Measurements from ENCODE around the gene LILRA2. TPM values are rescaled to one million over a fixed set of nuclear protein-coding genes. Genes with fewer than 3 reads are reported as not detected.

LILRA2 gene
- total and polyA plus RNA-seq, 2 of the 8 experiments (the other 6 are each of a cell fraction or from before 2014, with no cell fraction given): not detected

GRCh38 chr19:54532528-54532927 is 41.1 kb upstream of the LILRA2 start:
- DNase-seq (ENCODE audit: low read depth in 1 of 2, low spot score in 2 of 2) (no peak), FAIRE-seq (no peak)
- no peak overlapping the region for H2BK120ac ChIP-seq (replicated peaks; ENCODE audit: low read depth, low read length)
- no peaks in the 10 kb centered on the region for H3K36me3 ChIP-seq (ENCODE audit: control insufficient read depth in 2 of 4, insufficient read depth in 4 of 4, low read length in 3 of 4)
- no peak overlapping the region for H3K4me3 ChIP-seq (ENCODE audit: extremely low read depth in 1 of 4, insufficient read depth in 2 of 4, low read depth in 3 of 4, low read length in 4 of 4)
- H3K4ac ChIP-seq (replicated peaks; ENCODE audit: insufficient read length, low read depth, low read length): no peak overlapping the region
- H2BK5ac ChIP-seq (ENCODE audit: low read depth, low read length): no peak overlapping the region
- no peak overlapping the region for H3K18ac ChIP-seq (ENCODE audit: extremely low read depth, low read length)
- no peak overlapping the region for H2BK20ac ChIP-seq (ENCODE audit: low read length)
- H3K23me2 ChIP-seq (ENCODE audit: low read depth, low read length): no peaks in the 10 kb centered on the region
- no peak overlapping the region for H3K23ac ChIP-seq (ENCODE audit: insufficient read length)
- no peaks in the 10 kb centered on the region for H3K79me2 ChIP-seq (ENCODE audit: control insufficient read depth in 1 of 2, insufficient read depth in 2 of 2, low read length in 2 of 2)
- no peaks in the 10 kb centered on the region for H4K20me1 ChIP-seq (replicated peaks in 1 of 2; ENCODE audit: control insufficient read depth in 1 of 2, insufficient read depth in 2 of 2, low read length in 2 of 2)
- H3K9me3 ChIP-seq (ENCODE audit: insufficient read depth in 2 of 2, low read depth in 1 of 2, low read length in 1 of 2): peaks cover 68 to 81% of the 10 kb centered on the region in 2 experiments
- no peak overlapping the region for H4K91ac ChIP-seq (replicated peaks; ENCODE audit: insufficient read length, low read length)
- H2AK5ac ChIP-seq (ENCODE audit: low read depth, low read length): no peak overlapping the region
- WGBS, 2 experiments (ENCODE audit: extremely low coverage in 1 of 2, insufficient coverage in 1 of 2, insufficient read length in 1 of 2, insufficient replicate concordance in 2 of 2, low coverage in 1 of 2, low lambda C conversion rate in 2 of 2, missing lambda C conversion rate in 1 of 2): 77% methylated on average over 4 of the region's 4 CpGs; no CpG with 5 or more reads in 1 of the 2 experiments
- H2AFZ ChIP-seq (ENCODE audit: low read length): no peak overlapping the region
- H2BK12ac ChIP-seq (ENCODE audit: low read depth, low read length): no peak overlapping the region
- H4K8ac ChIP-seq (ENCODE audit: extremely low read depth, insufficient read depth, low read length): no peak overlapping the region
- no peak overlapping the region for H4K5ac ChIP-seq (ENCODE audit: insufficient read length, low read depth, low read length)
- H3K79me1 ChIP-seq (ENCODE audit: low read depth, low read length): no peaks in the 10 kb centered on the region
- no peak overlapping the region for H3K14ac ChIP-seq (ENCODE audit: insufficient read length)
- ChIA-PET POLR2A (ENCODE audit: partially characterized antibody) (interaction anchor here (0.6 kb wide), 1 partner anchor 64 kb away, joined by 3 read pairs; no protein-coding TSS in a partner anchor), CTCF (ENCODE audit: partially characterized antibody) (interaction anchor here (0.6 kb wide), 1 partner anchor 10 kb away, joined by 4 read pairs; no protein-coding TSS in a partner anchor)
- H3K9ac ChIP-seq (replicated peaks in 1 of 4; ENCODE audit: extremely low read depth in 1 of 4, low read depth in 3 of 4, low read length in 3 of 4): no peak overlapping the region
- TF ChIP-seq POU5F1 (IDR thresholded peaks at IDR 0.05; ENCODE audit: low read depth, low read length) (no peak), GABPA (IDR thresholded peaks at IDR 0.05; ENCODE audit: borderline replicate concordance, insufficient read depth, low read length) (no peak), BCL11A (IDR thresholded peaks at IDR 0.05; ENCODE audit: low read depth in 2 of 2, low read length in 2 of 2) (no peak), HDAC2 (IDR thresholded peaks at IDR 0.05; ENCODE audit: borderline replicate concordance in 1 of 2, low read depth in 2 of 2, low read length in 2 of 2) (no peak), MAFK (IDR thresholded peaks at IDR 0.05; ENCODE audit: low read depth, low read length) (no peak), YY1 (IDR thresholded peaks at IDR 0.05; ENCODE audit: low read depth, low read length) (no peak), EP300 (IDR thresholded peaks at IDR 0.05; ENCODE audit: borderline replicate concordance in 1 of 2, low read depth in 2 of 2, low read length in 2 of 2) (no peak)
- no peaks in the 10 kb centered on the region for H3K4me1 ChIP-seq (replicated peaks in 1 of 4; ENCODE audit: control insufficient read depth in 3 of 4, insufficient read depth in 4 of 4, low read length in 3 of 4)
- H3K27ac ChIP-seq (ENCODE audit: low read depth, low read length): no peak overlapping the region
- H2BK15ac ChIP-seq (ENCODE audit: low read length): no peak overlapping the region
- H3K27me3 ChIP-seq (replicated peaks in 1 of 4; ENCODE audit: control insufficient read depth in 3 of 4, extremely low read depth in 1 of 4, insufficient read depth in 3 of 4, low read length in 3 of 4): no peaks in the 10 kb centered on the region; a peak in 1 of 7 replicates
- H3K56ac ChIP-seq (replicated peaks; ENCODE audit: insufficient read length, low read depth, low read length): no peak overlapping the region
- H3K4me2 ChIP-seq (ENCODE audit: insufficient read depth in 1 of 2, low read depth in 2 of 2, low read length in 2 of 2): no peak overlapping the region

All from H1 (cell line).